ENCODE data around the gene TENM3. TPM values are rescaled to one million over a fixed set of nuclear protein-coding genes. Genes with fewer than 3 reads are reported as not detected.

Gene TENM3
- total and polyA plus RNA-seq, 7 experiments from 2014 or later: not detected

DNA sequence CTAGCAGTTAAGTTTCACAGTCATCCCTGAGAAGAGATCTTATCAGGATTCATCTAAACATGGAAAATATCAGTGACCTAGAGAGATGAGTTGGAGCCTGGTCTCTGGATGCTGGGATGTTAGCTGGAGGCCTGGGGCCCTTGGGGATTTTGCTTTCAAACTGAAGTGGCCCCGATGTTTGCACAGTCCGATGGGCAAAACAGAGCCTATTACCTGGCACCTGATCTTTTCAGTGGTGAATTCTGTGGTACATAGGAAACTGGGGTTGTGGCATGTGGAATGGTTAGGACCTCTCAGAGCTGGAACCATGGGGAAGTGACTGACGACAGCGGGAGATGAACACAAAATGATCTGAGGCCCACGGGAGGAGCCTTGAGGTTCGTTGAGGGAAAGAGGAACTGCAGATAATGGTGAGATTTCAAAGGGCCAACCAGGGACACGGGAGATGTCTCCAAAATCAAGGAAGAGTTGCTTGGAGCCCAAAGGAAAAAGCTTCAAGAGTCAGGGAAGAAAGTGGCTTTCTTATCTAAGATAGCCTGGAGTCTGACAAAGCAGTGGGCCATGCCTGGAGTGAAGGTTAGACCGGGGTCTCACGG lies 17.8 kb upstream of the TENM3 start:
- Histone ChIP-seq H3K4me1 (ENCODE audit: control insufficient read depth in 2 of 2, insufficient read depth in 2 of 2, low read length in 2 of 2) (no peaks in the 10 kb centered on the region), H3K27ac (ENCODE audit: low read depth, low read length) (no peak overlapping the region), H3K27me3 (ENCODE audit: control insufficient read depth in 2 of 2, insufficient read depth in 2 of 2, low read length in 2 of 2) (no peaks in the 10 kb centered on the region), H3K9me3 (ENCODE audit: control insufficient read depth in 2 of 3, low read length in 3 of 3) (no peaks in the 10 kb centered on the region), H3K4me3 (ENCODE audit: low read length) (no peak overlapping the region), H3K36me3 (ENCODE audit: control insufficient read depth in 2 of 3, insufficient read depth in 3 of 3, low read length in 3 of 3) (no peaks in the 10 kb centered on the region)
- H3K4me3 Mint-ChIP-seq: no peak overlapping the region
- DNase-seq (no peak), ATAC-seq (no peak)
- H3K4me1 Mint-ChIP-seq: no peaks in the 10 kb centered on the region
- ChIA-PET CTCF (no interaction called here), POLR2A (no interaction called here)
- intact Hi-C loops (cut with micrococcal nuclease): no loop called here
- H3K27ac Mint-ChIP-seq: no peak overlapping the region
- H3K36me3 Mint-ChIP-seq: no peaks in the 10 kb centered on the region
- H3K27me3 Mint-ChIP-seq: peaks cover 0 to 9% (median 0%) of the 10 kb centered on the region in 5 donors
- no peaks in the 10 kb centered on the region for H3K9me3 Mint-ChIP-seq

DNA sequence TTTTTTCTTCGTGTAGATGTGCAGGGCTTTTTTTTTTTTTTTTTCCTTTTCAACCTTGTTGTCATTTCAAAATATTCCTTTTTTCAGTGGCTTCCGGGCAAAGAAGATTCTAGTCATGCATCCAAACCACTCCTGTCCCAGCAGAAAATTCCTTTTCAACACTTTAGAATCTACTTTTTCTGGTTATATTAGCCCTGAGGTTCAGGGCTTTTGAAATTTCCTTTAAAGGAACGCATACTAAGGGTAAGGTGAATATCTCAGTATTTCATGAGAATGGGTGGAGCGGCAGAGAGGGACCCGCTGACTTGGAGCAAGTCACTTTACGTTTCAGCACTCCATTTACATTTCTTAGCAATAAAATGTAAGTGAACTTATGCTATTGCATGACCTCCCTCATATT lies 15.6 kb upstream of the TENM3 start:
- no peak for ATAC-seq
- Mint-ChIP-seq H3K36me3 (no peaks in the 10 kb centered on the region), H3K27me3 (peaks cover 0 to 24% (median 0%) of the 10 kb centered on the region in 5 donors), H3K9me3 (peaks cover 0 to 4% (median 0%) of the 10 kb centered on the region in 11 donors), H3K27ac (no peak overlapping the region), H3K4me3 (no peak overlapping the region), H3K4me1 (no peaks in the 10 kb centered on the region)
- Histone ChIP-seq H3K27me3 (ENCODE audit: control insufficient read depth in 2 of 2, insufficient read depth in 2 of 2, low read length in 2 of 2) (no peaks in the 10 kb centered on the region), H3K27ac (ENCODE audit: low read depth, low read length) (no peak overlapping the region), H3K4me1 (ENCODE audit: control insufficient read depth in 2 of 2, insufficient read depth in 2 of 2, low read length in 2 of 2) (no peaks in the 10 kb centered on the region), H3K9me3 (ENCODE audit: control insufficient read depth in 2 of 3, low read length in 3 of 3) (no peaks in the 10 kb centered on the region), H3K4me3 (ENCODE audit: low read length) (no peak overlapping the region), H3K36me3 (ENCODE audit: control insufficient read depth in 2 of 3, insufficient read depth in 3 of 3, low read length in 3 of 3) (no peaks in the 10 kb centered on the region)
- DNase-seq: no peak
- intact Hi-C loops (cut with micrococcal nuclease): no loop called here
- ChIA-PET POLR2A (no interaction called here), CTCF (no interaction called here)

DNA sequence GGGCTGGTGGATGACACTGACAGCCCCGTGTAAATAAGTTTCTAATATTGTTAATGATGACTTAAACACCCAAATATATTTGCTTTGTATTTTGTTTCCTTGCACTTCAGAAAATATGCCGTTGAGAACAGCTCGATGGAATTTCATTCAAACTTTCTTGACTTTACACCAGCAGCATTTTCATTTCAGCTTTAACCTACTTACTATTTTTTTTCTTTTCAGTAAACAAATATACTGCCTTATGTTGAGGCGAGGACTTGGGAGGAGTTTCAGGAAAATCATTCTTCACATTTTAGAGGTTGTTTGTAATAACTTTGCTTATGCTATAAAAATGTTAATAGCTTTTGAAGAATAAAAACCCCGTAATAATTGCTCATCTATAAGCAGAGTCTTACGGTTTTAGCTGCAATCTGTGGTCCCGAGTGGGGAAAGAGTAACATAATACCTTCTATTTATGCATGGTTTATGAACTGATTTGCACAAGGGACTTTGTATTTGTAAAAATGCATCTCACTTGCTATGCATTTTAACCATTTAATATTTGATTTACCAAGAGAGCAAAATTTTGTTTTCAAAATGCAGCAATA lies 14.1 kb upstream of the TENM3 start:
- peaks cover 0 to 28% (median 0%) of the 10 kb centered on the region in 5 donors for H3K27me3 Mint-ChIP-seq
- H3K27ac Mint-ChIP-seq: no peak overlapping the region
- ATAC-seq (no peak), DNase-seq (no peak)
- intact Hi-C loops (cut with micrococcal nuclease): no loop called here
- no peaks in the 10 kb centered on the region for H3K36me3 Mint-ChIP-seq
- Histone ChIP-seq H3K27me3 (ENCODE audit: control insufficient read depth in 2 of 2, insufficient read depth in 2 of 2, low read length in 2 of 2) (no peaks in the 10 kb centered on the region), H3K4me3 (ENCODE audit: low read length) (no peak overlapping the region), H3K36me3 (ENCODE audit: control insufficient read depth in 2 of 3, insufficient read depth in 3 of 3, low read length in 3 of 3) (no peaks in the 10 kb centered on the region), H3K9me3 (ENCODE audit: control insufficient read depth in 2 of 3, low read length in 3 of 3) (no peaks in the 10 kb centered on the region), H3K4me1 (ENCODE audit: control insufficient read depth in 2 of 2, insufficient read depth in 2 of 2, low read length in 2 of 2) (no peaks in the 10 kb centered on the region), H3K27ac (ENCODE audit: low read depth, low read length) (no peak overlapping the region)
- peaks cover 0 to 4% (median 0%) of the 10 kb centered on the region in 11 donors for H3K9me3 Mint-ChIP-seq
- ChIA-PET CTCF (no interaction called here), POLR2A (no interaction called here)
- H3K4me1 Mint-ChIP-seq: no peaks in the 10 kb centered on the region
- H3K4me3 Mint-ChIP-seq: no peak overlapping the region

DNA sequence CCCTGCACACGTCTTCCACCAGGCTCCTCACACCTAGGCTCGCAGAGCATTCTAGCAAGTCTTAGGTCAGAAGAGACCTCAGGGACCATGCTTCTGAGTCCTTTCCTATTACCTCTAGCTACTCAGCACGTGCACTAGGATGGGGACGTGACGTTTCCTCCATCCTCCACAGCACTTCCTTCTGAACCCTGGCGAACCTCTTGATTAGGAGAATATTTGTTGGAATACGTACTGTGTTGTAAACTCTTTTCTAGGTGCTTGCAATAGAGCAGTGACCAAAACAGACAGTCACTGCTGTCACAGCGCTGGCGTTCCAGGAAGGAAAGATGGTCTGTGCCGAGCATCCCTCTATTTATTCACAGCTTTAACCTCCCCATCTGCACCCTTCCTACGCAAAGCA lies 12.9 kb upstream of the TENM3 start:
- no peak overlapping the region for H3K27ac Mint-ChIP-seq
- H3K4me3 Mint-ChIP-seq: no peak overlapping the region
- H3K36me3 Mint-ChIP-seq: no peaks in the 10 kb centered on the region
- Histone ChIP-seq H3K4me3 (ENCODE audit: low read length) (no peak overlapping the region), H3K36me3 (ENCODE audit: control insufficient read depth in 2 of 3, insufficient read depth in 3 of 3, low read length in 3 of 3) (no peaks in the 10 kb centered on the region), H3K4me1 (ENCODE audit: control insufficient read depth in 2 of 2, insufficient read depth in 2 of 2, low read length in 2 of 2) (no peaks in the 10 kb centered on the region), H3K9me3 (ENCODE audit: control insufficient read depth in 2 of 3, low read length in 3 of 3) (no peaks in the 10 kb centered on the region), H3K27me3 (ENCODE audit: control insufficient read depth in 2 of 2, insufficient read depth in 2 of 2, low read length in 2 of 2) (no peaks in the 10 kb centered on the region), H3K27ac (ENCODE audit: low read depth, low read length) (no peak overlapping the region)
- DNase-seq: no peak
- no peaks in the 10 kb centered on the region for H3K4me1 Mint-ChIP-seq
- ChIA-PET CTCF (no interaction called here), POLR2A (no interaction called here)
- H3K9me3 Mint-ChIP-seq: peaks cover 0 to 4% (median 0%) of the 10 kb centered on the region in 11 donors
- ATAC-seq: no peak
- peaks cover 0 to 26% (median 0%) of the 10 kb centered on the region in 5 donors for H3K27me3 Mint-ChIP-seq
- intact Hi-C loops (cut with micrococcal nuclease): no loop called here

DNA sequence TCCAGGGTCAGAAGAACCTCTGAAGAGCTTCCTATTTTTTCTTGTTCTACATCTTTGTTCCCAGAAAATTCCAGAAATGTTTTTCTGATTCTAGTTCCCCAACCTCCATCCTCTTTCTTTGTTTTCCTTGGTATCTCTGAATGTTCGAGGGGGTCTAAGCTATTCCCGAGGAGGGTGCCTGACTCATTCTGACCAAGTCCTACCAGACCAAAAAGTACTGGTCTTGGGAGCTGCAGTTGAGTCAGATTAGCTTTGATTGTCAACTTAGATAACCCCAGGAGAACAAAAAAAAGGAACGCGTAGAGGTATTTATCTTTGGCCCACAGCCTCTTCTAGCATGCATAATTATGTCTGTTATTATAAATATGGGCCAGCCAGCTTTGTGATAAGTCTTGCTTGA lies 12.1 kb upstream of the TENM3 start:
- H3K27me3 ChIP-seq (ENCODE audit: control insufficient read depth in 2 of 2, insufficient read depth in 2 of 2, low read length in 2 of 2): no peaks in the 10 kb centered on the region
- H3K4me3 Mint-ChIP-seq: no peak overlapping the region

DNA sequence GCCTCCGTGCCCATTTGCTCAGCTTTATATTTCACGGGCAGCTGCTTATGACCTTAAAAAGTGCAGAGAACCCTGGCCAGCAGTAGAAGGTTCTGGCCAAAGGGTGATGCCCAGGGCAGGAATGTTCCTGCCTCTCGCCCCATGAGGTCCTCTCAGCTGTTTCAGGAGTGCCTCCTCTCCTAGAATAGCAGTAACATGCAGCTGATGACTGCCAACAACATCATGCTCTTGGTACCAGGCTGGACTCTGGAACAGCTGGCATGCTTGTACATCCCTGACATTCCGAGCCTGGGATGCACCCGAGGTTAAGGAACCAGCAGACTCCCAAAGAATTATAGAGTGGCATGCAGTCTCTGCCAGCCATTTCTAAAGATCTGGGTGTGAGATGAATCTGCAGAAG lies 11.7 kb upstream of the TENM3 start:
- no peak overlapping the region for H3K4me3 Mint-ChIP-seq
- ChIA-PET POLR2A (no interaction called here), CTCF (no interaction called here)
- ATAC-seq (no peak), DNase-seq (no peak)
- Histone ChIP-seq H3K4me3 (ENCODE audit: low read length) (no peak overlapping the region), H3K9me3 (ENCODE audit: control insufficient read depth in 2 of 3, low read length in 3 of 3) (no peaks in the 10 kb centered on the region), H3K4me1 (ENCODE audit: control insufficient read depth in 2 of 2, insufficient read depth in 2 of 2, low read length in 2 of 2) (no peaks in the 10 kb centered on the region), H3K27me3 (ENCODE audit: control insufficient read depth in 2 of 2, insufficient read depth in 2 of 2, low read length in 2 of 2) (no peaks in the 10 kb centered on the region), H3K27ac (ENCODE audit: low read depth, low read length) (no peak overlapping the region), H3K36me3 (ENCODE audit: control insufficient read depth in 2 of 3, insufficient read depth in 3 of 3, low read length in 3 of 3) (no peaks in the 10 kb centered on the region)
- intact Hi-C loops (cut with micrococcal nuclease): no loop called here
- peaks cover 0 to 24% (median 0%) of the 10 kb centered on the region in 5 donors for H3K27me3 Mint-ChIP-seq
- H3K4me1 Mint-ChIP-seq: no peaks in the 10 kb centered on the region
- no peaks in the 10 kb centered on the region for H3K36me3 Mint-ChIP-seq
- peaks cover 0 to 4% (median 0%) of the 10 kb centered on the region in 11 donors for H3K9me3 Mint-ChIP-seq
- H3K27ac Mint-ChIP-seq: no peak overlapping the region

More for the DNA sequence above, 12.1 kb upstream of the TENM3 start:
- Mint-ChIP-seq H3K27me3 (peaks cover 0 to 24% (median 0%) of the 10 kb centered on the region in 5 donors), H3K4me1 (no peaks in the 10 kb centered on the region), H3K9me3 (peaks cover 0 to 4% (median 0%) of the 10 kb centered on the region in 11 donors), H3K27ac (no peak overlapping the region), H3K36me3 (no peaks in the 10 kb centered on the region)
- Histone ChIP-seq H3K9me3 (ENCODE audit: control insufficient read depth in 2 of 3, low read length in 3 of 3) (no peaks in the 10 kb centered on the region), H3K4me1 (ENCODE audit: control insufficient read depth in 2 of 2, insufficient read depth in 2 of 2, low read length in 2 of 2) (no peaks in the 10 kb centered on the region), H3K4me3 (ENCODE audit: low read length) (no peak overlapping the region), H3K27ac (ENCODE audit: low read depth, low read length) (no peak overlapping the region), H3K36me3 (ENCODE audit: control insufficient read depth in 2 of 3, insufficient read depth in 3 of 3, low read length in 3 of 3) (no peaks in the 10 kb centered on the region)
- intact Hi-C loops (cut with micrococcal nuclease): no loop called here
- ATAC-seq (no peak), DNase-seq (no peak)
- POLR2A ChIA-PET: no interaction called here
- CTCF ChIA-PET: no interaction called here
